OCI-LY1 (cell line): ENCODE measurements around the gene RASAL2.

ENCODE experiments used
- CTCF ChIP-seq: fragments of 200-600 bp; sonication (generic), shearing (Covaris generic); IDR thresholded peaks from 2 replicates; pipeline ENCODE4 v1.5.1; 2017; ENCODE audit warnings: mild to moderate bottlenecking, antibody characterized with exemption, low read length, moderate library complexity, mixed read lengths
- EZH2 ChIP-seq: fragments of 200-600 bp; sonication (generic), shearing (Covaris generic); IDR thresholded peaks from 2 replicates; pipeline ENCODE4 v1.8.0; 2017; ENCODE audit warnings: borderline replicate concordance, mixed run types, mild to moderate bottlenecking, antibody characterized with exemption, low read length, moderate library complexity, mixed read lengths

DNA sequence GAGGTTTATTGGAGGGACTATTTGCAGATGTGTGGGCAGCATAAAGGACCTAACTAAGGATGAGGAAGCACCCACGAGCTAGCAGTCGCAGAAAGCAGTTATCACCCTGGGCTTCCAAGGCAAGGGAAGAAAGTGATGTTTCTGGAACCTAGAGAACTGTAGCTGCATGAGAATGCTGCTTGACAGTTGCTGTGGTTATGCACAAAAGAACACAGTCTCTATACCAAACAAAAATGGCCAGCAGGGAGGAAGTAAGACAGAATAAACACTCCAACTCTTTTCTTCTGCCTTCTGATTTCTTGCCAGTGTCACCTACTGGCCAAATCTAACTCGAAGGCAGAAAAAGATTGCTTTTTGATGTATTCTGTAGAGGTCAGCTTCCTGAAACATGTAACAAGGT lies 190.2 kb downstream of the RASAL2 start:
- no peak for TF ChIP-seq CTCF
- TF ChIP-seq EZH2: no peak
